ENCODE results near the gene GUCA2B. TPM values are rescaled to one million over a fixed set of nuclear protein-coding genes. Genes with fewer than 3 reads are reported as not detected.

Gene GUCA2B
- total RNA-seq, 3 donors from 2014 or later = 153 to 381 (median 176) TPM

GRCh38 chr1:42195841-42196240, 42.6 kb downstream of the GUCA2B start:
- Histone ChIP-seq H3K9me3 (no peaks in the 10 kb centered on the region), H3K4me3 (no peak overlapping the region), H3K4me1 (ENCODE audit: low read depth) (no peaks in the 10 kb centered on the region), H3K36me3 (ENCODE audit: low read depth) (no peaks in the 10 kb centered on the region)
- no peak for TF ChIP-seq CTCF (IDR thresholded peaks at IDR 0.05)
- no peak for DNase-seq
- no peak for ATAC-seq
- intact Hi-C loops (cut with DNase I, micrococcal nuclease) = no loop called here

GRCh38 chr1:42198251-42198650, 45.0 kb downstream of the GUCA2B start:
- Histone ChIP-seq H3K4me3 (no peak overlapping the region), H3K4me1 (ENCODE audit: low read depth) (no peaks in the 10 kb centered on the region), H3K36me3 (ENCODE audit: low read depth) (no peaks in the 10 kb centered on the region), H3K9me3 (no peaks in the 10 kb centered on the region)
- DNase-seq (no peak), ATAC-seq (peak; percentile 65)
- intact Hi-C loops (cut with DNase I, micrococcal nuclease) = no loop called here
- TF ChIP-seq CTCF (IDR thresholded peaks at IDR 0.05) = no peak

GRCh38 chr1:42201986-42202385, 48.8 kb downstream of the GUCA2B start:
- H3K4me3 ChIP-seq = no peak overlapping the region
- H3K9me3 ChIP-seq = no peaks in the 10 kb centered on the region
- ATAC-seq (no peak), DNase-seq (no peak)
- TF ChIP-seq CTCF (IDR thresholded peaks at IDR 0.05) = no peak
- H3K4me1 ChIP-seq (ENCODE audit: low read depth) = peaks cover 4% of the 10 kb centered on the region
- no peaks in the 10 kb centered on the region for H3K36me3 ChIP-seq (ENCODE audit: low read depth)
- intact Hi-C loops (cut with DNase I, micrococcal nuclease) = no loop called here

Other genes starting within 250 kb of the GUCA2B start
- 1 to 10 TPM; 4.9 to 6.5 (median 6.1) TPM for gene HIVEP3, start 234.5 kb upstream of the GUCA2B start, total RNA-seq
- gene GUCA2A, start 11.3 kb downstream of the GUCA2B start, total RNA-seq = 1,000 to 10,000 TPM in 2 of 3 donors, 100 to 1,000 TPM in 1; 920 to 2,800 (median 1,254) TPM
- gene FOXJ3, start 181.8 kb downstream of the GUCA2B start, total RNA-seq = 10 to 100 TPM; 47.0 to 57.3 (median 53.4) TPM
- gene RIMKLA, start 227.4 kb downstream of the GUCA2B start, total RNA-seq = 10 to 100 TPM; 13.3 to 18.9 (median 14.5) TPM